Measurements from ENCODE around the gene SCN9A. TPM values are rescaled to one million over a fixed set of nuclear protein-coding genes. Genes with fewer than 3 reads are reported as not detected.

SCN9A gene
- total RNA-seq, 8 experiments from 2014 or later = 0.31 to 40.6 (median 5.6) TPM

Other genes starting within 250 kb of the SCN9A start
- gene SCN1A, start 247.9 kb downstream of the SCN9A start, total RNA-seq = 10 to 100 TPM in 3 of 8 experiments, 1 to 10 TPM in 3, under 1 TPM in 2; 0.10 to 50.7 (median 4.1) TPM
- 1 to 10 TPM in 3 of 8 experiments, under 1 TPM in 5; 0.05 to 3.8 (median 0.67) TPM for gene SCN7A, start 118.3 kb upstream of the SCN9A start, total RNA-seq